ENCODE results near the gene RIT2.

The RIT2 gene

DNA sequence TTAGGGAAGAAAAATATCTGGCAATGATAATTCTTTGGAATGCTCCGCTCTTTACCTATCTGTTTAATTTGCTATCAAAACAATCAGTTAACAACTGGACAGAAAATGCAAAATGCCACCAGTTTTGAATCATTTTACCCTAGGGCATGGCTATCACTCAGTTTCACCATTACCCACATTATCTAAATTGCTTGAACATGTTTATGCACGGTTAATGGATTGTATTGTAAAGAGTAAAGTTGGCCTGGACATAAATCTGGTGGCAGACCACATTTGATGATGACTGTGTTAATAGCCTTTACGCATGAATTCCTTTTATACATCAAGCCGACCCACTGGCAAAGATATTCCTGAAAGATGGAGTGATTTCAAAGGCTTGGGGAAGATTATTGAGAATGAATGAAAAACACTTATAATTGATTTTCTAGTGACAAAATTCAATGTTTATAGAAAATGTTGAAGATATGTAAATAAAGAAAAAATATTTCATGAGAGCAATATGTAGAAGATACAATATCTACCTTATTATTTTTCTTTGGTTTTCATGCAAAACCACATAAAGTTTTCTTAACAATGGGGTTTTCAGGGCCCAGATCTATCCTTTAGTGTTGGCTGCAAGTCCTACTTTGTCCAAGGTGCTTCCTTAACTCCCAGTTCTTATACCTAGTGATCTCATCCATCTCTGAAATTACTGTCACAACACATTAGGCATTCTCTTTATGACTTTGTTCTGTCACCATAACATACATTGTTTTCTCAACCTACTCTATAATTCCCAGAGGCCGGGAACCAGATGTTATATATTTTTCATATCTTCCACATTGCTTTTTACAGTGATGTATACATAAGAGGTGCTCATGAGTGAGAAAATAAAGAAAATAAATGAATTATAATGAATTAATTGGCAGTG is 265.1 kb downstream of the RIT2 start:
- Histone ChIP-seq H3K9ac (ENCODE audit: low read depth, low read length) (no peak overlapping the region), H3K9me3 (ENCODE audit: control insufficient read depth, insufficient read depth, low read length) (no peaks in the 10 kb centered on the region), H3K4me1 (ENCODE audit: insufficient read depth, low read length) (peaks cover 8% of the 10 kb centered on the region; the same call in 1 of the 2 replicates), H3K36me3 (ENCODE audit: insufficient read depth, low read length) (no peaks in the 10 kb centered on the region)

DNA sequence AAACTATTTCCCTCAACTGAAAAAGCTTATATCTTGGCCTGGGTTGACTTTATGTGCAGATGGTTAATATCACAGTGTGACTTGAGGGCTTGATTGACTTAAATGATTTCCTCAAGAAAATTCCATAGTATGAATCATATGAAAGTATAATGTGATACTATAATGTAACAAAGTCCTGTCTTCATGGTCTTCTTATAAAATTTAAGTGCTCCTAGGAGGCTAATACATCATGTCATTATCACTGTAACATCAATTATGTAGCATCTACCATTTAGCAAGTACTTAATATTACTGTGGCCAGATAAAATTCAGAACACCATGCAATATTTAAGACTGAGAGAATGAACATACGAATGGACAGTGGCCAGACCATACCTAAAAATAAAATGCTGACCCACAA is 276.1 kb downstream of the RIT2 start:
- no peaks in the 10 kb centered on the region; the same call in 1 of the 2 replicates for H3K9me3 ChIP-seq (ENCODE audit: control insufficient read depth, insufficient read depth, low read length)
- no peaks in the 10 kb centered on the region for H3K4me1 ChIP-seq (ENCODE audit: insufficient read depth, low read length)
- H3K9ac ChIP-seq (ENCODE audit: low read depth, low read length) = no peak overlapping the region
- H3K36me3 ChIP-seq (ENCODE audit: insufficient read depth, low read length) = no peaks in the 10 kb centered on the region

- Histone ChIP-seq H3K9me3 (ENCODE audit: control insufficient read depth, insufficient read depth, low read length) (no peaks in the 10 kb centered on the region; the same call in 1 of the 2 replicates), H3K36me3 (ENCODE audit: insufficient read depth, low read length) (no peaks in the 10 kb centered on the region)
Measured at GRCh38 chr18:42838546-42839145, 276.8 kb downstream of the RIT2 start.

DNA sequence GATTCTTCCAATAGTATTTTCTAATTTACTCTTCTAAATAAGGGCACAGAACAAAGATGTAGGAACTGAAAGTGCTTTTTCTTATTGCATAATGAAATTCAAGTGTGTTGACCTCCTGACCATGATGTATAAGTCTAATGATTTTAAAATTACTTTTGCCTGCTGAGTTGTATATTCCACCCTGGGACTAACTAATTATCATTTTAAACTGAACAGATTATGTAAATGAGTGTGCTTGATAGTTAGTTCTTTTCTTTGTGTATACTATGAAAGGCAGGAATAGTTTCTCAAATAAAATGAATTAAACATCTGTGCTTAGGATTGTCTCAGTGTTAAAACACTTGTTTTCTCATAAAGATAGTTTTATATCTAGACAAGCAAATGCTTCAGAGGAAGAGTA is 284.5 kb downstream of the RIT2 start:
- Histone ChIP-seq H3K36me3 (ENCODE audit: insufficient read depth, low read length) (no peaks in the 10 kb centered on the region), H3K9ac (ENCODE audit: low read depth, low read length) (no peak overlapping the region), H3K4me1 (ENCODE audit: insufficient read depth, low read length) (no peaks in the 10 kb centered on the region; the same call in 1 of the 2 replicates), H3K9me3 (ENCODE audit: control insufficient read depth, insufficient read depth, low read length) (no peaks in the 10 kb centered on the region)

More at GRCh38 chr18:42838546-42839145, 276.8 kb downstream of the RIT2 start:
- H3K4me1 ChIP-seq (ENCODE audit: insufficient read depth, low read length) = no peaks in the 10 kb centered on the region
- H3K9ac ChIP-seq (ENCODE audit: low read depth, low read length) = no peak overlapping the region

- Histone ChIP-seq H3K4me1 (ENCODE audit: insufficient read depth, low read length) (no peaks in the 10 kb centered on the region; the same call in 1 of the 2 replicates), H3K36me3 (ENCODE audit: insufficient read depth, low read length) (no peaks in the 10 kb centered on the region), H3K9ac (ENCODE audit: low read depth, low read length) (no peak overlapping the region), H3K9me3 (ENCODE audit: control insufficient read depth, insufficient read depth, low read length) (no peaks in the 10 kb centered on the region)
Measured at GRCh38 chr18:42828881-42829280, 286.6 kb downstream of the RIT2 start.

DNA sequence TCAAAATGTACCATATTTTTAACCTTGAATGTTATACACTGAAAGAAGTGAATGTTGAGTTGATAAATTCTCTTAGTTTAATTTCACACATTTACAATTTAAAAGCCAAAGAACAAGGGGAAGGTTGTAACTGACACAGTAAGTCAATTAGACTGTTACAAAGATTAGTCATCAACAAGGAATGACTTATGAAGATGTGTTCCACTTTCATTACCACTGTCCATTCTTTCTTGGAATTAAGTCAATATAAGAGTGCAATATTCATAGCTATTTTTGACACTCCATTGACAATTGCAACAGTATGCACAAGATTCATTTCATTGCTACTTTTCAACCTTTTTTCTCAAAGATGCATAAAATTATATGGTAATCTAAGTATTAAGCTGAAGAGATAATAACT is 291.3 kb downstream of the RIT2 start:
- peaks cover 5% of the 10 kb centered on the region; the same call in 1 of the 2 replicates for H3K4me1 ChIP-seq (ENCODE audit: insufficient read depth, low read length)
- no peaks in the 10 kb centered on the region for H3K9me3 ChIP-seq (ENCODE audit: control insufficient read depth, insufficient read depth, low read length)
- no peaks in the 10 kb centered on the region for H3K36me3 ChIP-seq (ENCODE audit: insufficient read depth, low read length)
- H3K9ac ChIP-seq (ENCODE audit: low read depth, low read length) = no peak overlapping the region

GRCh38 chr18:42822711-42823110 is 292.8 kb downstream of the RIT2 start:
- H3K9me3 ChIP-seq (ENCODE audit: control insufficient read depth, insufficient read depth, low read length) = no peaks in the 10 kb centered on the region
- H3K36me3 ChIP-seq (ENCODE audit: insufficient read depth, low read length) = no peaks in the 10 kb centered on the region
- H3K4me1 ChIP-seq (ENCODE audit: insufficient read depth, low read length) = peaks cover 5% of the 10 kb centered on the region; the same call in 1 of the 2 replicates

GRCh38 chr18:42821492-42821891 is 294.0 kb downstream of the RIT2 start:
- Histone ChIP-seq H3K4me1 (ENCODE audit: insufficient read depth, low read length) (peaks cover 17% of the 10 kb centered on the region; the same call in 1 of the 2 replicates), H3K36me3 (ENCODE audit: insufficient read depth, low read length) (no peaks in the 10 kb centered on the region), H3K9ac (ENCODE audit: low read depth, low read length) (no peak overlapping the region), H3K9me3 (ENCODE audit: control insufficient read depth, insufficient read depth, low read length) (no peaks in the 10 kb centered on the region)

More at GRCh38 chr18:42822711-42823110, 292.8 kb downstream of the RIT2 start:
- H3K9ac ChIP-seq (ENCODE audit: low read depth, low read length) = no peak overlapping the region

GRCh38 chr18:42814618-42815017 is 300.9 kb downstream of the RIT2 start:
- H3K36me3 ChIP-seq (ENCODE audit: insufficient read depth, low read length) = no peaks in the 10 kb centered on the region
- no peaks in the 10 kb centered on the region for H3K9me3 ChIP-seq (ENCODE audit: control insufficient read depth, insufficient read depth, low read length)
- H3K4me1 ChIP-seq (ENCODE audit: insufficient read depth, low read length) = peaks cover 18% of the 10 kb centered on the region; the same call in 1 of the 2 replicates
- no peak overlapping the region for H3K9ac ChIP-seq (ENCODE audit: low read depth, low read length)

- no peaks in the 10 kb centered on the region for H3K9me3 ChIP-seq (ENCODE audit: control insufficient read depth, insufficient read depth, low read length)
- no peaks in the 10 kb centered on the region for H3K36me3 ChIP-seq (ENCODE audit: insufficient read depth, low read length)
- H3K4me1 ChIP-seq (ENCODE audit: insufficient read depth, low read length) = peaks cover 20% of the 10 kb centered on the region; the same call in 1 of the 2 replicates
- H3K9ac ChIP-seq (ENCODE audit: low read depth, low read length) = no peak overlapping the region
Measured at GRCh38 chr18:42814184-42814583, 301.3 kb downstream of the RIT2 start.

DNA sequence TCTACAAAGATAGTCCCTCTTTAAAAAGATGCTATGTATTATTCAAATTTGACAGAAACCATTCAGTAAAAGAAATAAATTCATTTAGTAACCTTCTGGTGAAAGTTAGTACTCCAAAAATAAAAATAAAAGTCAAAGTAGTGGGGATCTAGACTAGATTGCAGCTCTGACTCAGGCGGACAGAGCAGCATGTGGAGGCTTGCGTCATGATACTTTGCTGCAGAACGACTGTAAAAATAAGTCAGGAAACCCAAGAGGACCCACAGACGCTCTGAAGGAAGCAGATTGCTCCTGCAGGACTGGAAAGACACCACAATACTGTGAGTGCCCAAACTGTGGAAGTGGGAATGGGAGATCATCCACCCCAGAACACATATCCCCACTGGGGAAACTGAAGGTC is 301.9 kb downstream of the RIT2 start:
- Histone ChIP-seq H3K9me3 (ENCODE audit: control insufficient read depth, insufficient read depth, low read length) (no peaks in the 10 kb centered on the region), H3K4me1 (ENCODE audit: insufficient read depth, low read length) (peaks cover 20% of the 10 kb centered on the region; the same call in 1 of the 2 replicates), H3K9ac (ENCODE audit: low read depth, low read length) (no peak overlapping the region), H3K36me3 (ENCODE audit: insufficient read depth, low read length) (no peaks in the 10 kb centered on the region)

DNA sequence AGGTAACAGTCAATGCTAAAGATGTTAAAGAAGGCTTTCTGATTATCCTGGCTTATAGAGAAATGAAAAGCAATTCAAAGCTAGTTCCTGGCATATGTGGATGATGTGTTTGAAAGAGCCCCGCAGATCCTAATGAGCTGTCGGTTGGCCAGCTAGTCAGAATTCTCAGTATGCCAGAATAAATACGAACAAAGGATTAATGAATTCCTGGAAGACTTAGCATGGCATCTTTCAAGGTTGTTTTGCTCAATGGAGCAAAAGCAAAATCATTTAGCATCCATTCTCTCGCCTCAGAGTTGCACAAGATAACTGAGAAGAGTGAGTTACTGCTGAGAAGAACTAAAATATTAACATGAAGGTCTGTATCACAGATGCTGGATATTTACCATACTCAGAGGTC is 307.6 kb downstream of the RIT2 start:
- Histone ChIP-seq H3K9ac (ENCODE audit: low read depth, low read length) (no peak overlapping the region), H3K4me1 (ENCODE audit: insufficient read depth, low read length) (peaks cover 3% of the 10 kb centered on the region; the same call in 1 of the 2 replicates), H3K36me3 (ENCODE audit: insufficient read depth, low read length) (no peaks in the 10 kb centered on the region), H3K9me3 (ENCODE audit: control insufficient read depth, insufficient read depth, low read length) (no peaks in the 10 kb centered on the region)

GRCh38 chr18:42801706-42802105 is 313.8 kb downstream of the RIT2 start:
- H3K36me3 ChIP-seq (ENCODE audit: insufficient read depth, low read length) = no peaks in the 10 kb centered on the region
- H3K4me1 ChIP-seq (ENCODE audit: insufficient read depth, low read length) = no peaks in the 10 kb centered on the region
- no peaks in the 10 kb centered on the region for H3K9me3 ChIP-seq (ENCODE audit: control insufficient read depth, insufficient read depth, low read length)
- no peak overlapping the region for H3K9ac ChIP-seq (ENCODE audit: low read depth, low read length)

DNA sequence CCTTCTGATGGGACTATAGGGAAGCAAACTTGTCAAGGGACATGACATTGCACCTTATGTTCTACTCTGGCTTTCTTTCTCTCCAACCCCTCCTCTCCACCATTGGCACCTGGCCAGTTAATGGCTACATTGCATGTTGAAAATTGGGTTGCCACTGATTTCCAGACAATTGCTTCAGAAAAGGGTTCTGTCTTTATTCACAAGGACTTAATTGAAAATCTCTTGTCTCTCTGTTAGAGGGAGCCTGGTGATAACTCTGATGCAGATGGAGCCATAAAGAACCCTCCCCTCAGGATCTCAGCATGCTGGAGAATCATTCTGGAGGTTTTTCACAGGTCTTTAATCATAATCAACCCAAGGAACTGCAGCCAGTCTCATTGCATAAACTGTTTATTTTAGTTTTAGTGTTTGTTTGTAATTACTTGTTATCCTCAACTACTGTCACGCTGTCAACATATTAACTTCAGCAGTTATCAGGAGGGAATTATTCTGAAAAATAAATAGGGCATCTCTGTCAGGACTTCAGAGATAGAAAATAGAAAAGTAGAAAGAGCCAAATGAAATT is 316.8 kb downstream of the RIT2 start:
- no peaks in the 10 kb centered on the region for H3K36me3 ChIP-seq (ENCODE audit: insufficient read depth, low read length)
- no peaks in the 10 kb centered on the region for H3K4me1 ChIP-seq (ENCODE audit: insufficient read depth, low read length)
- no peaks in the 10 kb centered on the region for H3K9me3 ChIP-seq (ENCODE audit: control insufficient read depth, insufficient read depth, low read length)
- H3K9ac ChIP-seq (ENCODE audit: low read depth, low read length) = no peak overlapping the region
